GM12865 (cell line): ENCODE data around the gene GINS2.

Source experiments
- DNase-seq: peaks from one replicate; pipeline ENCODE4 v3.0.0; 2010; ENCODE audit warnings: low read depth
- H3K4me3 ChIP-seq: 2 replicates; pipeline ENCODE4 v1.5.1; 2011; ENCODE audit warnings: mild to moderate bottlenecking, low read depth, low read length, control low read depth
- TF ChIP-seq, protein P1 (sequence below): IDR thresholded peaks from 2 replicates; pipeline ENCODE4 v1.5.1; 2011; ENCODE audit warnings: low read length, control low read depth, low read depth, inconsistent platforms; ENCODE audit not compliant: insufficient read depth; ENCODE audit errors: missing control alignments

The GINS2 gene

GRCh38 chr16:85628265-85628556 is 60.5 kb downstream of the GINS2 start:
- no peak overlapping the region for H3K4me3 ChIP-seq
- TF ChIP-seq, protein P1, sequence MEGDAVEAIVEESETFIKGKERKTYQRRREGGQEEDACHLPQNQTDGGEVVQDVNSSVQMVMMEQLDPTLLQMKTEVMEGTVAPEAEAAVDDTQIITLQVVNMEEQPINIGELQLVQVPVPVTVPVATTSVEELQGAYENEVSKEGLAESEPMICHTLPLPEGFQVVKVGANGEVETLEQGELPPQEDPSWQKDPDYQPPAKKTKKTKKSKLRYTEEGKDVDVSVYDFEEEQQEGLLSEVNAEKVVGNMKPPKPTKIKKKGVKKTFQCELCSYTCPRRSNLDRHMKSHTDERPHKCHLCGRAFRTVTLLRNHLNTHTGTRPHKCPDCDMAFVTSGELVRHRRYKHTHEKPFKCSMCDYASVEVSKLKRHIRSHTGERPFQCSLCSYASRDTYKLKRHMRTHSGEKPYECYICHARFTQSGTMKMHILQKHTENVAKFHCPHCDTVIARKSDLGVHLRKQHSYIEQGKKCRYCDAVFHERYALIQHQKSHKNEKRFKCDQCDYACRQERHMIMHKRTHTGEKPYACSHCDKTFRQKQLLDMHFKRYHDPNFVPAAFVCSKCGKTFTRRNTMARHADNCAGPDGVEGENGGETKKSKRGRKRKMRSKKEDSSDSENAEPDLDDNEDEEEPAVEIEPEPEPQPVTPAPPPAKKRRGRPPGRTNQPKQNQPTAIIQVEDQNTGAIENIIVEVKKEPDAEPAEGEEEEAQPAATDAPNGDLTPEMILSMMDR = no peak
- DNase-seq = no peak

- DNase-seq = no peak
- TF ChIP-seq, protein P1 = no peak
- no peak overlapping the region for H3K4me3 ChIP-seq
Measured at GRCh38 chr16:85627526-85628264, 61.1 kb downstream of the GINS2 start.

DNA sequence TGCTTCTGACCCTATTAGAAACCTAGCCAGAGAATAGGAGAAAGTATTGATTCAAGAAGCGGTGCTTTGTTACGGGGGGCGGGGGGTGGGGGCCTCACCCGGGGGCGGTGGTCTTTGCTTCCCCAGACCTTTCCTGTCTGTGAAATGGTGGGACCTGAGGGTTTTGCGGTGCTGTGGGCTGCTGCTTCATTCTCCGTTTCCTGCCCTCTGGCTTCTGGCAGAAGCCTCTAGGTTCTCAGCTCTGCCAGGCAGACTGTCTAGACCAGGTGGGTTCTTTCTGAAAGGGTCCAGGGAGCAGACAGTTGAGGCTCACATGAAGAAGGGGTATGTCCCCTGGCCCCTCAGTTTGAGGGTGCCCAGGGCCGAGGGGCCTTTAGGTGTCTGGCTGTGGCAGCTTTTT is 61.7 kb downstream of the GINS2 start:
- no peak for DNase-seq
- TF ChIP-seq, protein P1 = no peak
- H3K4me3 ChIP-seq = no peak overlapping the region
